ENCODE results near the gene CMTM4. TPM values are rescaled to one million over a fixed set of nuclear protein-coding genes. Genes with fewer than 3 reads are reported as not detected.

The CMTM4 gene
- total and polyA plus RNA-seq, 2 of the 4 experiments (the other 2 are of a cell fraction) = 9.0 to 14.5 TPM

- no peak for ATAC-seq (ENCODE audit: low read depth)
- no peak overlapping the region for H2BK5ac ChIP-seq (ENCODE audit: low read depth, low read length, poor library complexity, severe bottlenecking)
- H2BK15ac ChIP-seq (ENCODE audit: low read depth, low read length) = no peak overlapping the region
- no peaks in the 10 kb centered on the region for H3K36me3 ChIP-seq (ENCODE audit: control insufficient read depth, insufficient read depth, low read length)
- no peak overlapping the region for H3K4me3 ChIP-seq (ENCODE audit: insufficient read depth, low read depth, low read length)
- in situ Hi-C loops (cut with MboI; ENCODE audit: low sequenced_read_pairs) (no loop called here), dilution Hi-C loops (cut with HindIII; ENCODE audit: low sequenced_read_pairs, unreplicated experiment) (no loop called here), intact Hi-C loops (cut with micrococcal nuclease) (no loop called here)
- H2BK20ac ChIP-seq (ENCODE audit: low read depth, low read length) = no peak overlapping the region
- TF ChIP-seq ELK1 (IDR thresholded peaks at IDR 0.05; ENCODE audit: borderline replicate concordance, low read depth, low read length) (no peak), CTCF (conservative IDR thresholded peaks at IDR 0.05; ENCODE audit: low read depth, low read length) (no peak)
- no peak overlapping the region for H3K4me2 ChIP-seq (ENCODE audit: low read depth, low read length)
- WGBS, 2 experiments (ENCODE audit: extremely low coverage in 2 of 2, insufficient read length in 1 of 2) = no CpG with 5 or more reads among the region's 2 CpGs
- H3K56ac ChIP-seq (ENCODE audit: extremely low read depth, insufficient read depth, low read length) = no peak overlapping the region
- no peaks in the 10 kb centered on the region for H3K79me1 ChIP-seq (ENCODE audit: low read depth in 1 of 2, low read length in 2 of 2)
- H4K20me1 ChIP-seq (ENCODE audit: insufficient read depth, low read length) = no peaks in the 10 kb centered on the region
- H4K8ac ChIP-seq (ENCODE audit: low read depth in 2 of 2, low read length in 2 of 2) = no peak overlapping the region
- H3K18ac ChIP-seq (ENCODE audit: low read depth, low read length) = no peak overlapping the region
- peaks cover 11% of the 10 kb centered on the region; the same call in 1 of the 2 replicates for H3K27me3 ChIP-seq (ENCODE audit: control insufficient read depth, insufficient read depth, low read length)
- no peak for DNase-seq
- no peak overlapping the region for H4K91ac ChIP-seq (ENCODE audit: insufficient read depth, low read depth, low read length)
- no peak overlapping the region for H3K9ac ChIP-seq (ENCODE audit: low read depth, low read length)
- no peak overlapping the region for H3K27ac ChIP-seq (ENCODE audit: insufficient read depth, low read length)
- ChIA-PET CTCF (no interaction called here), POLR2A (ENCODE audit: unreplicated experiment) (interaction anchor here (0.6 kb wide), 1 partner anchor 33 kb away, joined by 4 read pairs; no protein-coding TSS in a partner anchor)
- H3K9me1 ChIP-seq (ENCODE audit: insufficient read depth, low read length) = 0 out of 2 replicates have a peak, but pooled peaks cover 3% of the 10 kb centered on the region
- no peak overlapping the region for H2AK5ac ChIP-seq (ENCODE audit: low read depth, low read length)
- no peaks in the 10 kb centered on the region for H3K9me3 ChIP-seq (ENCODE audit: control insufficient read depth, insufficient read depth, low read length)
- peaks cover 3% of the 10 kb centered on the region for H3K4me1 ChIP-seq (ENCODE audit: control insufficient read depth, insufficient read depth, low read length)
- H2BK120ac ChIP-seq (ENCODE audit: low read depth, low read length) = no peak overlapping the region
- no peak overlapping the region for H3K23ac ChIP-seq (ENCODE audit: low read depth, low read length)
- H3K4ac ChIP-seq (ENCODE audit: low read depth, low read length) = no peak overlapping the region
- no peak overlapping the region for H2AK9ac ChIP-seq (replicated peaks; ENCODE audit: low read depth, low read length, poor library complexity)
- no TSS peak for BruUV-seq (replicated peaks)
- H4K5ac ChIP-seq (ENCODE audit: low read depth, low read length) = no peak overlapping the region
- H3K14ac ChIP-seq (replicated peaks; ENCODE audit: low read depth, low read length) = 0 out of 2 replicates have a peak overlapping the region, but pooled peaks have one; percentile 41
- H2AFZ ChIP-seq (replicated peaks; ENCODE audit: low read length, poor library complexity) = no peak overlapping the region
Observed at GRCh38 chr16:66701516-66701915, 5.0 kb upstream of the CMTM4 start.

Data from IMR-90 (cell line).